HepG2 (cell line): ENCODE data around the gene TBL2. TPM values are rescaled to one million over a fixed set of nuclear protein-coding genes. Genes with fewer than 3 reads are reported as not detected.

Experiments
- ARNT ChIP-seq: fragments of 450-650 bp; IDR thresholded peaks from 2 replicates; pipeline ENCODE4 v1.6.1; 2017
- DZIP1 ChIP-seq: sonication (generic); formaldehyde crosslinking; IDR thresholded peaks from 2 replicates; pipeline ENCODE4 v1.5.0; 2020; ENCODE audit warnings: mild to moderate bottlenecking, missing genetic modification reagents
- E2F1 ChIP-seq: sonication (generic); formaldehyde crosslinking; IDR thresholded peaks from 2 replicates; pipeline ENCODE4 v1.5.0; 2020; ENCODE audit warnings: missing genetic modification reagents
- KLF12 ChIP-seq: sonication (generic); formaldehyde crosslinking; IDR thresholded peaks from 2 replicates; pipeline ENCODE4 v1.4.0; 2020; ENCODE audit warnings: missing genetic modification reagents, borderline replicate concordance
- PCBP2 ChIP-seq: fragments of 200-400 bp; formaldehyde crosslinking; optimal IDR thresholded peaks from 2 replicates; pipeline ENCODE3; 2018; ENCODE audit warnings: low read length, low read depth; ENCODE audit not compliant: poor library complexity, severe bottlenecking
- SMYD3 ChIP-seq: sonication (generic); formaldehyde crosslinking; IDR thresholded peaks from 2 replicates; pipeline ENCODE4 v1.8.1; 2023; ENCODE audit warnings: mild to moderate bottlenecking, missing genetic modification reagents
- ZNF180 ChIP-seq: sonication (generic); formaldehyde crosslinking; IDR thresholded peaks from 2 replicates; pipeline ENCODE4 v1.4.0; 2020; ENCODE audit warnings: low read depth, missing genetic modification reagents, borderline replicate concordance
- ZNF556 ChIP-seq: sonication (generic); formaldehyde crosslinking; IDR thresholded peaks from 2 replicates; pipeline ENCODE4 v1.4.0; 2020; ENCODE audit warnings: mild to moderate bottlenecking, missing genetic modification reagents, borderline replicate concordance
- ZNF841 ChIP-seq: sonication (generic); formaldehyde crosslinking; IDR thresholded peaks from 2 replicates; pipeline ENCODE4 v1.8.1; 2023; ENCODE audit warnings: missing genetic modification reagents, borderline replicate concordance
- ZNF879 ChIP-seq: sonication (generic); formaldehyde crosslinking; IDR thresholded peaks from 2 replicates; pipeline ENCODE4 v1.8.1; 2023; ENCODE audit warnings: missing genetic modification reagents
- polyA plus RNA-seq, 8 experiments: library from polyadenylated mRNA; depleted of rRNA in 3 of 8; stranded (reverse) in 7 of 8; unstranded in 1 of 8; fragments of >200 nt; fragmentation: Illumina TruSeq in 4 of 8; extraction: Trizol in 4 of 8; gene quantifications; 2 replicates each; pipeline versions ENCODE4 v1.2.1 to v1.2.3, GENCODE V29; 2011 to 2016; ENCODE audit warnings: low read depth in 4 of 8, missing spikeins in 1 of 8, mixed read lengths in 1 of 8; ENCODE audit not compliant: insufficient read depth in 1 of 8
- total RNA-seq, 5 experiments: library from RNA; depleted of rRNA; stranded (reverse); fragments of >200 nt; fragmentation: Illumina TruSeq; extraction: Trizol; gene quantifications; 2 replicates each; pipeline ENCODE4 v1.2.3, GENCODE V29; 2016; ENCODE audit warnings: low read depth in 1 of 5
- TF ChIP-seq, protein P1 (sequence below): IDR thresholded peaks from 2 replicates; pipeline ENCODE4 v1.6.1; 2012; ENCODE audit warnings: low read depth, low read length, improper control_type of control experiment
- TF ChIP-seq, protein P2 (sequence below): sonication (generic); formaldehyde crosslinking; IDR thresholded peaks from 2 replicates; pipeline ENCODE4 v1.5.0; 2020; ENCODE audit warnings: missing genetic modification reagents
- TF ChIP-seq, protein P3 (sequence below): sonication (generic); formaldehyde crosslinking; IDR thresholded peaks from 2 replicates; pipeline ENCODE4 v1.4.0; 2020; ENCODE audit warnings: missing genetic modification reagents

The TBL2 gene
- total and polyA plus RNA-seq, 2 of the 13 experiments (the other 11 are each of a cell fraction or from before 2014, with no cell fraction given): 43.4 to 47.2 TPM

GRCh38 chr7:73623798-73624668 is 45.7 kb upstream of the TBL2 start, which contains the start of gene MLXIPL (continued):
- TF ChIP-seq PCBP2: peak; percentile 38
- TF ChIP-seq ZNF879 (CRISPR knock-in tag): no peak; the same call in 1 of the 2 replicates
- TF ChIP-seq ZNF180 (CRISPR knock-in tag): peak; percentile 60; the same call in 1 of the 2 replicates
- TF ChIP-seq ZNF841 (CRISPR knock-in tag): no peak
- TF ChIP-seq, protein P1, sequence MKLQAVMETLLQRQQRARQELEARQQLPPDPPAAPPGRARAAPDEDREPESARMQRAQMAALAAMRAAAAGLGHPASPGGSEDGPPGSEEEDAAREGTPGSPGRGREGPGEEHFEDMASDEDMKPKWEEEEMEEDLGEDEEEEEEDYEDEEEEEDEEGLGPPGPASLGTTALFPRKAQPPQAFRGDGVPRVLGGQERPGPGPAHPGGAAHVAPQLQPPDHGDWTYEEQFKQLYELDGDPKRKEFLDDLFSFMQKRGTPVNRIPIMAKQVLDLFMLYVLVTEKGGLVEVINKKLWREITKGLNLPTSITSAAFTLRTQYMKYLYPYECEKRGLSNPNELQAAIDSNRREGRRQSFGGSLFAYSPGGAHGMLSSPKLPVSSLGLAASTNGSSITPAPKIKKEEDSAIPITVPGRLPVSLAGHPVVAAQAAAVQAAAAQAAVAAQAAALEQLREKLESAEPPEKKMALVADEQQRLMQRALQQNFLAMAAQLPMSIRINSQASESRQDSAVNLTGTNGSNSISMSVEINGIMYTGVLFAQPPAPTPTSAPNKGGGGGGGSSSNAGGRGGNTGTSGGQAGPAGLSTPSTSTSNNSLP: no peak
- 0 out of 2 replicates have a peak, but pooled peaks have one; percentile 27 for TF ChIP-seq DZIP1
- TF ChIP-seq, protein P2, sequence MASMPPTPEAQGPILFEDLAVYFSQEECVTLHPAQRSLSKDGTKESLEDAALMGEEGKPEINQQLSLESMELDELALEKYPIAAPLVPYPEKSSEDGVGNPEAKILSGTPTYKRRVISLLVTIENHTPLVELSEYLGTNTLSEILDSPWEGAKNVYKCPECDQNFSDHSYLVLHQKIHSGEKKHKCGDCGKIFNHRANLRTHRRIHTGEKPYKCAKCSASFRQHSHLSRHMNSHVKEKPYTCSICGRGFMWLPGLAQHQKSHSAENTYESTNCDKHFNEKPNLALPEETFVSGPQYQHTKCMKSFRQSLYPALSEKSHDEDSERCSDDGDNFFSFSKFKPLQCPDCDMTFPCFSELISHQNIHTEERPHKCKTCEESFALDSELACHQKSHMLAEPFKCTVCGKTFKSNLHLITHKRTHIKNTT (CRISPR knock-in tag): 0 out of 2 replicates have a peak, but pooled peaks have one; percentile 48
- no peak; the same call in 1 of the 2 replicates for TF ChIP-seq ZNF556 (CRISPR knock-in tag)
- no peak for TF ChIP-seq ARNT
- TF ChIP-seq, protein P3, sequence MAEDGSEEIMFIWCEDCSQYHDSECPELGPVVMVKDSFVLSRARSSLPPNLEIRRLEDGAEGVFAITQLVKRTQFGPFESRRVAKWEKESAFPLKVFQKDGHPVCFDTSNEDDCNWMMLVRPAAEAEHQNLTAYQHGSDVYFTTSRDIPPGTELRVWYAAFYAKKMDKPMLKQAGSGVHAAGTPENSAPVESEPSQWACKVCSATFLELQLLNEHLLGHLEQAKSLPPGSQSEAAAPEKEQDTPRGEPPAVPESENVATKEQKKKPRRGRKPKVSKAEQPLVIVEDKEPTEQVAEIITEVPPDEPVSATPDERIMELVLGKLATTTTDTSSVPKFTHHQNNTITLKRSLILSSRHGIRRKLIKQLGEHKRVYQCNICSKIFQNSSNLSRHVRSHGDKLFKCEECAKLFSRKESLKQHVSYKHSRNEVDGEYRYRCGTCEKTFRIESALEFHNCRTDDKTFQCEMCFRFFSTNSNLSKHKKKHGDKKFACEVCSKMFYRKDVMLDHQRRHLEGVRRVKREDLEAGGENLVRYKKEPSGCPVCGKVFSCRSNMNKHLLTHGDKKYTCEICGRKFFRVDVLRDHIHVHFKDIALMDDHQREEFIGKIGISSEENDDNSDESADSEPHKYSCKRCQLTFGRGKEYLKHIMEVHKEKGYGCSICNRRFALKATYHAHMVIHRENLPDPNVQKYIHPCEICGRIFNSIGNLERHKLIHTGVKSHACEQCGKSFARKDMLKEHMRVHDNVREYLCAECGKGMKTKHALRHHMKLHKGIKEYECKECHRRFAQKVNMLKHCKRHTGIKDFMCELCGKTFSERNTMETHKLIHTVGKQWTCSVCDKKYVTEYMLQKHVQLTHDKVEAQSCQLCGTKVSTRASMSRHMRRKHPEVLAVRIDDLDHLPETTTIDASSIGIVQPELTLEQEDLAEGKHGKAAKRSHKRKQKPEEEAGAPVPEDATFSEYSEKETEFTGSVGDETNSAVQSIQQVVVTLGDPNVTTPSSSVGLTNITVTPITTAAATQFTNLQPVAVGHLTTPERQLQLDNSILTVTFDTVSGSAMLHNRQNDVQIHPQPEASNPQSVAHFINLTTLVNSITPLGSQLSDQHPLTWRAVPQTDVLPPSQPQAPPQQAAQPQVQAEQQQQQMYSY (CRISPR knock-in tag): peak; percentile 62; the same call in 1 of the 2 replicates
- no peak for TF ChIP-seq SMYD3 (CRISPR knock-in tag)
- peak; percentile 60; the same call in 1 of the 2 replicates for TF ChIP-seq E2F1 (CRISPR knock-in tag)
- no peak; the same call in 1 of the 2 replicates for TF ChIP-seq KLF12 (CRISPR knock-in tag)
